GM21367 (cell line): ENCODE data around the gene GTPBP3.
A peak's percentile ranks its signal among the peaks of the same experiment; 100 is the strongest.

ENCODE experiments used
- ATAC-seq: cut with Tn5 transposase; IDR thresholded peaks from one replicate; pipeline ENCODE4 v1.9.1; 2021; ENCODE audit not compliant: unreplicated experiment

GTPBP3 gene

GRCh38 chr19:17380426-17381138 is 43.2 kb downstream of the GTPBP3 start:
- no peak for ATAC-seq

- no peak for ATAC-seq
These were observed 48.7 kb downstream of the GTPBP3 start for GRCh38 chr19:17385878-17386611.

- ATAC-seq, result no peak
These were observed 51.9 kb downstream of the GTPBP3 start for GRCh38 chr19:17389288-17389687.

- ATAC-seq, result no peak
These were observed 52.8 kb downstream of the GTPBP3 start for GRCh38 chr19:17389957-17390664.

- peak; percentile 79 for ATAC-seq
These were observed 53.5 kb downstream of the GTPBP3 start for GRCh38 chr19:17390665-17391370.

GRCh38 chr19:17391371-17392151 is 54.2 kb downstream of the GTPBP3 start:
- no peak for ATAC-seq
